Measurements from ENCODE around the gene WDR81.
"Not testable (repeated sequence)": the region's sequence is repeated elsewhere in the genome, so short reads cannot be mapped to it uniquely, and the experiment has no call there.

The WDR81 gene

DNA sequence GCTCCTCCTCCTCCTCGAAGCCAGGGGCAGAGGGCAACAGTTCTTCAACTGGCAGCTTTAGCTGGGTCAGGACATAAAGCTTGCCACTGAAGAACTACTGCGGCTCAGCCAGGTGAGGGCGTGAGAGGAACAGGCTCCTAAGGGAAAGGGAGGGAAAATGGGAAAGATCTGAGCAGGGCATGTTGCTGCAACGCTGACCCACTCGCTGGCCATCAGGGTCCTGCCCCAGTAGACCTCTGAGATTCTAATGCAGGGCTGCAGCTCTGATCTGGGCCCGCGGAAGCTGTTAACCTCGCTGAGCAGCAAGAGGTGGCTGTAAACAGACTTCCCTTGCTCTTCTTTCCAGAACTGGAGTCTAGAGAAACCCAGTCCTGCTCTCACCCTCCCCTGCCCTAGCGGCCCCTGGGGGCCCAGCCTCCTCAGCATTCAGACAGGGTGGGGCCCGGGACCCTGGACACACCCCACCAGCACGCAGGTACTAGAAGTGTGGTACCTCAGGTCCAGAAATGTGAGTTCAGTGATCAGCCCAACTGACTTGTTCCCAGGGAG, 10.6 kb upstream of the WDR81 start:
- Histone ChIP-seq H3K27me3 (ENCODE audit: control insufficient read depth, insufficient read depth, low read length) (peaks cover 4% of the 10 kb centered on the region), H3K9ac (ENCODE audit: low read length) (peak overlapping the region; percentile 68), H3K4me3 (ENCODE audit: low read depth, low read length) (peak overlapping the region; percentile 77), H3K4me1 (ENCODE audit: control insufficient read depth, insufficient read depth, low read length) (peaks cover 23% of the 10 kb centered on the region), H3K9me3 (ENCODE audit: control insufficient read depth, insufficient read depth, low read depth, low read length) (no peaks in the 10 kb centered on the region), H3K36me3 (ENCODE audit: control insufficient read depth, insufficient read depth, low read length) (peaks cover 19% of the 10 kb centered on the region), H3K27ac (ENCODE audit: low read depth, low read length) (peak overlapping the region; percentile 27; the same call in 1 of the 2 replicates)

DNA sequence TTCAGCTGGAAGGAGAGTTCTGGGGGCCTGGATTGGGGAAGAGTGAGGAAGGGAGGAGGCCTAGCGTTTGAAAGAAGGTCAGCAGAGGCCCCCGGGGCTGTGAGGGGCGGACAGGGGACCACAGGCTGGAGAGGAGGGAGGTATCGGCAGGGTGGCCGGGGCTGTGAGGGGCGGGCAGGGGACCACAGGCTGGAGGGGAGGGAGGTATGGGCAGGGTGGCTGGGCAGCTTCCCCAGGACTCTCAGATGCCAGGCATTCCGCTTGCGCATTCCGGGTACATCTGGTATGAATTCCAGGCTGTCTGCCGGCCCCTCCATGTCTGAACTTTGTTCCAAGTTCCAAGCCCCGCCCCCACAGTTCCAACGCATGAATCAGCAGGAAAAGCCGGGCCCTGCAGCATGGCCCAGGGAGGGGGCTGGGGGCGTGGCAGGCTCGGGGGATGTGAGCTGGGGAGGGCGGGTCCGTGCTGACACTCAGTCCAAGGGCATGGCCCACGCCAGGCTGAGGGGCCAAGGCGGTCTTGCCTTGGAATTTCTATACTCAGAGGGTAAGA, 10.0 kb upstream of the WDR81 start:
- H3K9me3 ChIP-seq (ENCODE audit: control insufficient read depth, insufficient read depth, low read depth, low read length) = no peaks in the 10 kb centered on the region
- H3K4me3 ChIP-seq (ENCODE audit: low read depth, low read length) = peak overlapping the region; percentile 77
- peaks cover 23% of the 10 kb centered on the region for H3K4me1 ChIP-seq (ENCODE audit: control insufficient read depth, insufficient read depth, low read length)
- peak overlapping the region; percentile 37; the same call in 1 of the 2 replicates for H3K27ac ChIP-seq (ENCODE audit: low read depth, low read length)
- H3K27me3 ChIP-seq (ENCODE audit: control insufficient read depth, insufficient read depth, low read length) = peaks cover 4% of the 10 kb centered on the region
- H3K36me3 ChIP-seq (ENCODE audit: control insufficient read depth, insufficient read depth, low read length) = peaks cover 19% of the 10 kb centered on the region
- H3K9ac ChIP-seq (ENCODE audit: low read length) = peak overlapping the region; percentile 71

- H3K27ac ChIP-seq (ENCODE audit: low read depth, low read length) = peak overlapping the region; percentile 37; the same call in 1 of the 2 replicates
These were observed 9.3 kb upstream of the WDR81 start for GRCh38 chr17:1714980-1715802.

GRCh38 chr17:1715803-1716075, 8.8 kb upstream of the WDR81 start:
- Histone ChIP-seq H3K9ac (ENCODE audit: low read length) (peak overlapping the region; percentile 71), H3K27me3 (ENCODE audit: control insufficient read depth, insufficient read depth, low read length) (no peaks in the 10 kb centered on the region), H3K9me3 (ENCODE audit: control insufficient read depth, insufficient read depth, low read depth, low read length) (no peaks in the 10 kb centered on the region), H3K4me3 (ENCODE audit: low read depth, low read length) (peak overlapping the region; percentile 77), H3K4me1 (ENCODE audit: control insufficient read depth, insufficient read depth, low read length) (peaks cover 23% of the 10 kb centered on the region), H3K27ac (ENCODE audit: low read depth, low read length) (peak overlapping the region; percentile 37; the same call in 1 of the 2 replicates), H3K36me3 (ENCODE audit: control insufficient read depth, insufficient read depth, low read length) (peaks cover 19% of the 10 kb centered on the region)

More at GRCh38 chr17:1714980-1715802, 9.3 kb upstream of the WDR81 start:
- peak overlapping the region; percentile 71 for H3K9ac ChIP-seq (ENCODE audit: low read length)
- peak overlapping the region; percentile 77 for H3K4me3 ChIP-seq (ENCODE audit: low read depth, low read length)
- H3K27me3 ChIP-seq (ENCODE audit: control insufficient read depth, insufficient read depth, low read length) = peaks cover 4% of the 10 kb centered on the region
- peaks cover 23% of the 10 kb centered on the region for H3K4me1 ChIP-seq (ENCODE audit: control insufficient read depth, insufficient read depth, low read length)
- peaks cover 19% of the 10 kb centered on the region for H3K36me3 ChIP-seq (ENCODE audit: control insufficient read depth, insufficient read depth, low read length)
- no peaks in the 10 kb centered on the region for H3K9me3 ChIP-seq (ENCODE audit: control insufficient read depth, insufficient read depth, low read depth, low read length)

GRCh38 chr17:1716076-1716911, 8.2 kb upstream of the WDR81 start:
- peak overlapping the region; percentile 93 for H3K9ac ChIP-seq (ENCODE audit: low read length)
- H3K36me3 ChIP-seq (ENCODE audit: control insufficient read depth, insufficient read depth, low read length) = peaks cover 19% of the 10 kb centered on the region
- H3K27me3 ChIP-seq (ENCODE audit: control insufficient read depth, insufficient read depth, low read length) = no peaks in the 10 kb centered on the region
- peak overlapping the region; percentile 79 for H3K4me3 ChIP-seq (ENCODE audit: low read depth, low read length)
- H3K9me3 ChIP-seq (ENCODE audit: control insufficient read depth, insufficient read depth, low read depth, low read length) = no peaks in the 10 kb centered on the region
- H3K4me1 ChIP-seq (ENCODE audit: control insufficient read depth, insufficient read depth, low read length) = peaks cover 19% of the 10 kb centered on the region
- peak overlapping the region; percentile 97 for H3K27ac ChIP-seq (ENCODE audit: low read depth, low read length)

DNA sequence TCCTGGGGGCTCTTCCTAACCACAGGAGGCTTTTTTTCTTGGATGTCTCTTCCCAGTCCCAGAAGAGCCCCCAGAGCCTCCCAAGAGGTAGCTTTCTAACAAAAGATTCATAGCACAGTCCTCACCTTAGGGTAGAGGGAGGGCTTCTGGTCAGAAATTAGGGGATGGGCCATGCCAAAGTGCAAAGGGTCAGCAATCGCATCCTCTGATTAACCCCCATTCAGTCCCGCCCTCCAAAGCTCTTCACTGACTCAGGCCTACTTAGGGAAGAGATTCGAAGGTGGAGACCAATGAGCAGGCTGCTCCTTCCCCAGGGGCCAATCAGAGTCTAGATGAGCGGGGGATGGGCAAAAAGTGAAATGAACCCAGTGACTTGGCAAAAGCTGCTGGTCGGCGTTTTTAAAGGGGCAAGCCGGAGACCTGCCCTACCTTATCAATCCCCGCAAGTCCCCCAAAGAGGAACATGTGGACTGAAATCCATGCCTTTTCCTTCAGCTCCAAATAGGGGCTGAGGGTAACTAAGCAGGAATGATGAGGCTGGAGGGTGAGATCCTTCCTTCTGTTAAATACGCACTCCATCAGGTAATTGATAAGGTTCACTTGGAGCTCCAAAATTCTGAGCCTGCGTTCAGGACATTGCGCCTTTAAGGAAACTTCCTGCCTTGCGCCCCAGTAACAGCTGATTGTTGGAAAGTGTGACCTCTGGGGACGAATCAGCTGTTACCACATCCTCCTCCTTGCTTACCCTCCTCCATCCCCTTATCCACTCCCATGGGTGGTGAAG, 7.4 kb upstream of the WDR81 start:
- peak overlapping the region; percentile 93 for H3K9ac ChIP-seq (ENCODE audit: low read length)
- peaks cover 19% of the 10 kb centered on the region for H3K4me1 ChIP-seq (ENCODE audit: control insufficient read depth, insufficient read depth, low read length)
- no peaks in the 10 kb centered on the region for H3K27me3 ChIP-seq (ENCODE audit: control insufficient read depth, insufficient read depth, low read length)
- peaks cover 16% of the 10 kb centered on the region for H3K36me3 ChIP-seq (ENCODE audit: control insufficient read depth, insufficient read depth, low read length)
- H3K27ac ChIP-seq (ENCODE audit: low read depth, low read length) = peak overlapping the region; percentile 97
- peak overlapping the region; percentile 79 for H3K4me3 ChIP-seq (ENCODE audit: low read depth, low read length)
- H3K9me3 ChIP-seq (ENCODE audit: control insufficient read depth, insufficient read depth, low read depth, low read length) = no peaks in the 10 kb centered on the region

- Histone ChIP-seq H3K9ac (ENCODE audit: low read length) (no peak overlapping the region), H3K9me3 (ENCODE audit: control insufficient read depth, insufficient read depth, low read depth, low read length) (no peaks in the 10 kb centered on the region), H3K4me1 (ENCODE audit: control insufficient read depth, insufficient read depth, low read length) (peaks cover 14% of the 10 kb centered on the region), H3K4me3 (ENCODE audit: low read depth, low read length) (no peak overlapping the region), H3K27ac (ENCODE audit: low read depth, low read length) (no peak overlapping the region), H3K36me3 (ENCODE audit: control insufficient read depth, insufficient read depth, low read length) (peaks cover 1% of the 10 kb centered on the region; the same call in 1 of the 2 replicates), H3K27me3 (ENCODE audit: control insufficient read depth, insufficient read depth, low read length) (no peaks in the 10 kb centered on the region)
These were observed 5.9 kb upstream of the WDR81 start for GRCh38 chr17:1718362-1719165.

- H3K27me3 ChIP-seq (ENCODE audit: control insufficient read depth, insufficient read depth, low read length) = no peaks in the 10 kb centered on the region
- peaks cover 11% of the 10 kb centered on the region; the same call in 1 of the 2 replicates for H3K4me1 ChIP-seq (ENCODE audit: control insufficient read depth, insufficient read depth, low read length)
- H3K27ac ChIP-seq (ENCODE audit: low read depth, low read length) = no peak overlapping the region
- H3K9me3 ChIP-seq (ENCODE audit: control insufficient read depth, insufficient read depth, low read depth, low read length) = no peaks in the 10 kb centered on the region
- no peak overlapping the region for H3K9ac ChIP-seq (ENCODE audit: low read length)
- H3K4me3 ChIP-seq (ENCODE audit: low read depth, low read length) = no peak overlapping the region
- H3K36me3 ChIP-seq (ENCODE audit: control insufficient read depth, insufficient read depth, low read length) = no peaks in the 10 kb centered on the region
These were observed 3.6 kb upstream of the WDR81 start for GRCh38 chr17:1720856-1721386.

DNA sequence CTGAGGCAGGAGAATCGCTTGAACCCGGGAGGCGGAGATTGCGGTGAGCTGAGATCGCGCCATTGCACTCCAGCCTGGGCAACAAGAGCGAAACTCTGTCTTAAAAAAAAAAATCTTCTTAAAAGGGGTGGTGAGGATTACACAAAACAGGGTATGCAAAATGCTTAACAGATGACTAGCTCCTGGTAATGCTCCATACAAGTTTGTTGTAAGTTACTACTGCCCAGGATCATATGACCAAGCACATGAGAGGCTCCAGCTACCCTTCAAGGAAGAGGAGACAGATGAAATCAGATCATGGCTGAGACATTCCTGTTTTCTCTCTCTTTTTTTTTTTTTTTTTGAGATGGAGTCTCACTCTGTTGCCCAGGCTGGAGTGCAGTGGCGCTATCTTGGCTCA, 2.5 kb upstream of the WDR81 start:
- not testable (repeated sequence) for H3K4me3 ChIP-seq (ENCODE audit: low read depth, low read length); H3K36me3 ChIP-seq (ENCODE audit: control insufficient read depth, insufficient read depth, low read length); H3K9me3 ChIP-seq (ENCODE audit: control insufficient read depth, insufficient read depth, low read depth, low read length); H3K27me3 ChIP-seq (ENCODE audit: control insufficient read depth, insufficient read depth, low read length); H3K27ac ChIP-seq (ENCODE audit: low read depth, low read length); H3K9ac ChIP-seq (ENCODE audit: low read length)
- H3K4me1 ChIP-seq (ENCODE audit: control insufficient read depth, insufficient read depth, low read length) = peaks cover 11% of the 10 kb centered on the region; the same call in 1 of the 2 replicates
